ENCODE measurements around the gene TMEM101.
"Not testable (repeated sequence)": the region's sequence is repeated elsewhere in the genome, so short reads cannot be mapped to it uniquely, and the experiment has no call there.

The TMEM101 gene

DNA sequence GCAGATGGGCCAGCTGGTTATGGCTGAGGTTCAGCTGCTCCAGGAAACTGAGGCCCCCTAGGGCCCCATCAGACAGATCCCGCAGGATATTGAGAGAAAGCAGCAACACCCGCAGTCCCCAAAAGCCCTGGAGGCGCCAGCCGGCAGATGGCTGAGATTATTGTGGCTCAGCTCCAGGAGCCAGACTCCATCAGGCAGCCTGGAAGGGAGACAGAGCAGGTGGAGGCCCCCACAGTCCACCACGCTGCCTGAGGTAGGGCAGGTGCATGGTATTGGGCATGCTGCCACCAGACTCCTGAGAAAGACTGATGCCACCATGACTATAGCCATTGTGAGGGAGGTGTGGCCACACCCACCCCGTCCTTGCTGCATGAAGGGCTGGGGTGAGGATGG, 9.5 kb upstream of the TMEM101 start:
- DNase-seq (ENCODE audit: low read depth), result no peak

DNA sequence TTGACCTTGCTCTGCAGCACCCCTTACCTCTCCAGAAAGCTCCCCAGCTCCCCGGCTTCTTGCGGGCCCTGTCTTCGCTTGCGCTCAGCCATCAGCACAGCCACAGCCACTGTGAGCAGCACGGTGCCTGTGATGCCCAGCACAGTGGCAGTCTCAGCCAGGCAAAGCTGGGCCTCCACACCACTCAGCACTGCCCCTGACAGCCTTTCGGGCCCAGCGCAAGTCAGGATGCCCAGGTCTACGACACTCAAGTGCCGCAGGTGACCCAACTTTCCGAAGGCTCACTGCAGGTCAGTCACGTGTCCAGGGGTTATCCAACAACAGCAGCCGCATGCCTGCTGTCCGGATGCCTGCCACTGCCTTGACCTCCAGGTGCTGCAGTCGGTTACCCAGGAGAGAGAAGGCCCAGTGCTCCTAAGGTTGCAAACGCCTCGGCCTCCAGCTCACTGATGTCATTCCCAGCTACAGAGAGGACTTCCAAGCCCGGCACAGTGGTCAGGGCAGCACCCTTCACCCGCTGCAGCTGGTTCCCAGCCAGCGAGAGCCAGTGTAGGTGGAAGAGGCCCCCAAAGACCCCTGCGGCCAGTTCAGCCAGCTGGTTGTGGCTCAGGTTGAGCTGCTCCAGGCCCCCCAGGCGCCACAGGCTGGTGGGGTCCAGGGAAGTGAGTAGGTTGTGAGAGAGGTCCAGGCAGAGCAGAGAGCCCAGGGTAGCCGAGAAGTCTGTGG, 8.9 kb upstream of the TMEM101 start:
- no peak for DNase-seq (ENCODE audit: low read depth)

DNA sequence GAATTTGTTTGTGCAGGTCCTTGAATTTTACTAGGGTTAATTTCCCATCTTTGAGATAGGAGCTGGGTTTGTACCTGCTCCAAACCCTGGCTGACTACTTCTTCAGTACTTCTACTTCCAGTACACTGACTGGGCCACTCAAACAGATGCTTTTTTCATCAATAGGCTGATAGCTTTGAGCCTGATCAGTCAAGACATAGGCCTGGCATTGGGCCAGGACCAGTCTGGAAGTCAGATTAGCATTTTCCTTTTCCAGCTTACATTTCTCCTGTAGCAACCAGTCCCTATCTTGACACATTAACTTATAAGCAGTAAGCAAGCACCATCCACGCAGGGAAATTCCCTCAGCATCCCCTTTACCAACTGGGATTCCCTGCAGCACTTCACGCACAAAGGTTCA, 7.5 kb upstream of the TMEM101 start:
- no peak for DNase-seq (ENCODE audit: low read depth)

DNA sequence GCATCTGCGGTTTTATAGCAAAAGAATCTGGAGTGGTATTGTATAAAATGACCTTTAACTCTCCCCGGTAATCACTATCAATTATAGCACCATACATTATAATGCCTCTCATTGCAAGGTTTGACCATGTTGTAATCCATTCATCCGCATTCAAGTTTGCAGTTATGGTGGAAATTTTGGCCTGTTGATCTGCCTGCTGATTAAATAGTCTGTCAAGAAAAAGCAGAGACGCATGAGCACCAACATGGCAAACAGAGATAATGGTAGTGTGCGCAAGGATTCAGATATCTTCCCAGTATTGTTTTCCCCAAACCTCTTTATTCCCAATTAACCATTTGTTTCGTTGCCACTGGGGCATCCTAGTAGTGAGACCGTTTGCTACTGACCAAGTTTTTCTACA, 6.5 kb upstream of the TMEM101 start:
- DNase-seq (ENCODE audit: low read depth), result not testable (repeated sequence)

DNA sequence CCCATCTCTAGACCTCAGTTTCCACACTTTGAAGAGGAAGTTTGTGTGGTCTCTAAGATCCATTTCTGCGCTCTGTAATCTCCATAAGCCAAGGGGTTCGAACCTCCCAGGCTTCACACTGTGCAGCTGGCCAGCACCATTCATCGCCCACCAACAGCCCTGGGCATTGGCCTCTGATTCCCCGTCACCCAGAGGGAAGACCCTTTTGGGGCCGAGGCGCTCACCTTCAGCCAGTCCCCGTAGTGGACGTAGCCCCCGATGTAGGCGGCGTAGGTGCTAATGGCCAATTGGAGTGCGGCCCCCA, 678 bp downstream of the TMEM101 start:
- no peak for DNase-seq (ENCODE audit: low read depth)

DNA sequence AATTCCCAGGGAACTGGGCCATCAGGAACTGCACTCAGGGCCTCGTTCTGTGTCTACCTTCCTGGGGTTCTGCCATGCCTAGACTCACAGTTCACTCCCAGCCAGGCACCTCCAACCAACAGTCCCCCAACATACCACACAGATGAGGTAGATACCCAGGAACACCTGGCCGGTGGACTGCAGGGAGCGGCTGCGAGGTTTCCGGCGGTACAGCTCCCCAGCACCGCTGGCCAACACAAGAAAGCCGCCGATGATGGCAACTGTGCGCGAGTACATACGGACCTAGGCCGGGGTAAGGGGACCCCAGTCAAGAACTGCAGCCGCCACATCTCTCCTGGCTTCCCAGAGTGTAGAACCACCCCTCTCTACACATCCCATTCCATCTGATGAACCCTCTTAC, 1.9 kb downstream of the TMEM101 start:
- no peak for DNase-seq (ENCODE audit: low read depth)

DNA sequence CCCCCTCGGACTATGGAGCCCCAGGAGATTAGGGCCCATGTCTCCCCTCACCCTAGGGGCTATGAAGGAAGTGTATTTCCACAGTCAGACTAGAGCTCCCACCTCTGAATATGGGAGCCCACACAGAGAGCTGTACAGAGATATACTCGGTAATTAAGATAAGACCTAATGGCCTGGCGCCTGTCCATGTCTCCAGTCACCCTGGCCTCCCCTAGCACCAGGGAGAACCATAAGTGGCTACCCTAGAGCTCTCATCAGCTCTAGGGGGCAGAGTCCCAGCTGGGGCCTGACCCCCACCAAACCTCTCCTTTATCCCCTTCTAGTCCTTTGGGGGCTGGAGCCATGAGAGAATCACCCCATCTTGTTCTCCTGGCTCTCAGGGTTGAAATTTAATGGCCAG, 2.4 kb downstream of the TMEM101 start:
- DNase-seq (ENCODE audit: low read depth), result no peak

DNA sequence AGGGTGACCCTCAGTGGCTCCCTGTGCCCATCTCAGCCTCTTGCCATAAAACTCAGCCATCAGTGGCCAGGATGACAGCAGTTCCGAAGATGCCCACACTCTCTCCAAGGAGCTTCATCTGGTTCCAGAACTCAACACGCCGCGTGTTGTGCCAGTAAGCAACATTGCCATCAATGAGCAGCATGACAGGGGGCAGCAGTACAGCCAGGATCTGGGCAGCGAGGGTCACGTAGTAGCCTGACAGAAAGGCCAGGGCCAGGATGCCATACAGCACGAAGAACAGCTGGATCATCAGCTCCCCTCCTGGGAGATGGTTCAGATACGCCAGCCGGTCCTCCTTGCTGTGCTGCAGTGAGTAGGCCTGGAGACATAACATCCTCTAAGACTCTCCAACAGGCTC, 2.9 kb downstream of the TMEM101 start:
- no peak for DNase-seq (ENCODE audit: low read depth)

DNA sequence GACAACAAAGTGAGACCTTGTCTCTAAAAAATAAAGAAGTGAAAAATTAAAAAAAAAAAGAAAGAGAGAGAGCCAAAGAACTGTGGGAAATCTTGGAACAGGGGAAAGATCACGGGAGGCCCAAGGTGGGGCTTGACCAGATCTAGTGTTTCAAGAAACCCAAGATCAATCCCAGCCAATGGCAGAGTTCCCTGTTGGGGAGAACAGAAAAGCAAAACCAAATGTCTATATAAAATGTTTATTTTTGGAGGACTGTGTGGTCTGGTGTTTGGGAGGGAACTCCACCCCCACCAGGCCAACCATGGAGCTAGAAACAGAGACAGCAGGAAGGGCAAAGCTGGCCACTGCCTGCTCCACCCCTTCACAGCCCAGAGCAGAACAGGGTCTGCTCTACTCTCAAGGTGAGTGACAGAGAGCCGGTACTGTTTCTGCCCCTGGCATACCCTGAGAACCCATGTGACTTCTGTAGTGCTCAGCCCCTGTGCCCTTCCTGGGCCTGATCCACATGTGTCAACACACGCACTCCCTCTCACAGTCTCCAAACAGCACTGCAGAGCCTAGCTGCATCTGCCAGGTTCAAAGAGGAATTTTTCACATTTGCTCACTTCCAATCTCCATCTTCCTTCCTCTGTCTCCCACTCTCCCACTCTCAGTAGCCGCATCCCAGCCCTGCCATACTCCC, 3.7 kb downstream of the TMEM101 start:
- no peak for DNase-seq (ENCODE audit: low read depth)

DNA sequence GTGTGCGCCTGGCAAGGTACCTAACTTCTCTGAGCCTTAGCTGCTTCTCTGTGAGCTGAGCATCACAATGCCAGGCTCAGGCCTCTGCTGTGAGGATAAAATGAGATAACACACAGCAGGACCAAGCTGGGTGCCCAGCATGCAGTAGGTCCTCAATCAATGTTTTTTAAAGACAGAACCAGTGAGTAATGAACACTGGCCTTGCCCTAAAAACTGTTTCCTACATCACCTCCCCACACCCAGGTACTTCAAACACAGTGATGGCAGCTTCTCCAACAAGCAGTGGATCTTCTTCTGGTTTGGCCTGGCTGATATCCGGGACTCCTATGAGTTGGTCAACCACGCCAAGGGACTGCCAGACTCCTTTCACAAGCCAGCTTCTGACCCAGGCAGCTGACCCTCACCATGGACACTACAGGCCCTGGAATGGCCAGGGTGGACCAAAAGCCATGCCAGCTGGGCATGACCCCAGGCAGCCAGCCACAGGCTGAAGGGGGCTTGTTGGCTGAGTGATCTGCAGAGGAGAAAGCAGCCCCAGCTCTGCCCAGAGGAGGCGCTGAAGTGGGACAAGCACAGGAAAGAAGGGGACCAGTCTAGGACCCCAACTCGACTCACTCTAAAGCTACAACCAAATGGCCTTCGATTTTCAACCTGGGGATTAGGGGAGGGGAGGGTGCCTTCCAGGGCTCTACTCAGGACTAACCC, 6.4 kb downstream of the TMEM101 start:
- DNase-seq (ENCODE audit: low read depth), result no peak

DNA sequence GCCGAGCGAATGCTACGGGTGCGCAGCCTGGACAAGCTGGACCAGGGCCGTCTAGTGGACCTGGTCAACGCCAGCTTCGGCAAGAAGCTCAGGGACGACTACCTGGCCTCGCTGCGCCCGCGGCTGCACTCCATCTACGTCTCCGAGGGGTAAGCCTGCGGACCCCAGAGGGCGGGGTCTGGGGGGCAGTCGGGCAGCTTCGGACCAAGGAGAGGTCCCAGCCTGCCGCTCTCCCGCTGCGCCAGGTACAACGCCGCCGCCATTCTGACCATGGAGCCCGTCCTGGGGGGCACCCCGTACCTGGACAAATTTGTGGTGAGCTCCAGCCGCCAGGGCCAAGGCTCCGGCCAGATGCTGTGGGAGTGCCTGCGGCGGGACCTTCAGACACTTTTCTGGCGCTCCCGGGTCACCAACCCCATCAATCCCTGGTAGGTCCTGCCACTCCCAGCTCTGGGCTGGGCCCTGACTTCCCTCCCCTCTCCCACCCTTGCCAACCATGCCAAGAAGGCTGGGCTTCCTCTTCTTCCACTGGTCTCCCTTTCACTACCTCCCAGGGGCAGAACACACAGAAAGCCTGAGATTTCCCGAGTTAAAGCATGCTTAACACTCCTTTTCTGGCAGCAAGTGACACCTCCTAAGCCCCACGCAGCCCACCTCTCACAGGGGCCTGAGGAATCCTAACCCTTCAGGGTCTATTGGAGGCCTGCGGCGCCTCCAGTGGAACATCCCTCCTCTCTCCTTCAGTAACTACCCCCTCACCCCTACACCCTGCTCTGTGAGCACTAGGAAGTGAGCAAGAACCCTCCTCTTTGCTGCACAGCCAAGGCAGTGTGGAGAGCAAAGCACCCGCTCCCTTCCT, 7.2 kb downstream of the TMEM101 start:
- no peak for DNase-seq (ENCODE audit: low read depth)

DNA sequence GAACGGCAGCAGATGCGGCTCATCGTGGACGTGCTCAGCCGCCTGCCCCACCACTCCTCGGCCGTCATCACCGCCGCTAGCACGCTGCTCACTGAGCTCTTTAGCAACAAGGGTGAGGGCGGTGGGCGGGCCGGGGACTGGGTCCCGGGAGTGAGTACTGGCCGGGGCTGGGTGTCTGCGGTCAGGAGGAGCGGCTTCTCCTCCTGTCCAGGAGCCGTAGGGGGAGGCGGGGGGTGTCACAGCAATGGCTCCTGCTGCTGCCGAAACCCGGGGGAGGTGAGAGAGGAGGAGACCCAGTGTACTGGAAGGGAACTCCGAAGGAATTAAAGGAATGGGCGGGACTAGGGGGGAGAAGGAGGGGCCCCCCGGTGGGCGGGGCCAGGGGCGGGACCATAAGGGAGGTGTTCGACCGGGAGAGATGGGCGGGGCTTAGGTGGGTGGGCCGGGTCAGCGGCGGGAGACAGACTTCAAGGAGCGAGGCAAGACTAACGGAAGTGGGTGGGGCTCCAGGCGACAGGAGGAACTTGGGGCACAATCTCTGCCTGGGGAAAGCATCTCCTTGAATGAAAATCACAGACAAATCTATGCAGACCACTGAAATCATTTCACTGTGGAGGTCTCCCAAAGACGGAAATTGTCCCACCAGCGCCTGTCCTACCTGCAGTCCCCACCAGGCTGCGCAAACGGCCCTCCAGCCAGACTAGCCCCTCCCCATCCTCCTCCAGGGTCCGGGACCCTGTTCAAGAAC, 8.0 kb downstream of the TMEM101 start:
- peak; percentile 96 for DNase-seq (ENCODE audit: low read depth)

DNA sequence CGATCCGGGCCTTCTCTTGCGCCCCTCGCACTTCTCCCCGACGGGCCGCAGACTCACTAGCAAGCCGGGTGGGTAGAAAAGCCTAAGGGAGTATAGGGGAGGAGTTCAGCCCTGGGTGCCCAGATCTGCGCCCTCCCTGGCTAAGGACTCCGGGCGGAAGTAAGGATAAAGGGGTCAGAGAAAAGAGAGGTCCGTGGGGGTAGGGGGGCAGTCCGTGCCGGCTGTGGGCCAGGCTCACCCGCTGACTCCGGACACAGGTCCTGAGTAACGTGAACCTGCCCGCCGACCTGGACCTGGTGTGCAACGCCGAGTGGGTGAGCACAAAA, 8.5 kb downstream of the TMEM101 start:
- DNase-seq (ENCODE audit: low read depth), result no peak

DNA sequence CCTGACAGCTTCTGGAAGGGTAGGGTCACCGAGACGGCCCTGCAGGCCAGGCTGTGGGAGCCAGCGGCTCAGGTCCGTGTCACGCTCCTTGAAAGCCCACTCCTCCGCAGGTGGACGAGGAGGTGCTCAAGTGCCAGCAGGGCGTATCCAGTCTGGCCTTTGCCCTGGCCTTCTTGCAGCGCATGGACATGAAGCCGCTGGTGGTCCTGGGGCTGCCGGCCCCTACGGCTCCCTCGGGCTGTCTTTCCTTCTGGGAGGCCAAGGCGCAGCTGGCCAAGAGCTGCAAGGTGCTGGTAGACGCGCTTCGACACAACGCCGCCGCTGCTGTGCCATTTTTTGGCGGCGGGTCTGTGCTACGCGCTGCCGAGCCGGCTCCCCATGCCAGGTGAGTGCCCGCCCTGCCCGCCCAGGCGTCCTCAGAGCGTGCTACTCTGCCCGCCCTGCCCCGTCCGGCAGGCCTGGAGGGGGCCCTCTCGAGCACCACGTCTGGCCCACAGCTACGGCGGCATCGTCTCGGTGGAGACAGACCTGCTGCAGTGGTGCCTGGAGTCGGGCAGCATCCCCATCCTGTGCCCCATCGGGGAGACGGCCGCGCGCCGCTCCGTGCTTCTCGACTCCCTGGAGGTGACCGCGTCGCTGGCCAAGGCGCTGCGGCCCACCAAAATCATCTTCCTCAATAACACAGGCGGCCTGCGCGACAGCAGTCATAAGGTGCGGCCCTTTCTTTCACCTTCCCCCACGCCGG, 9.1 kb downstream of the TMEM101 start:
- no peak for DNase-seq (ENCODE audit: low read depth)

DNA sequence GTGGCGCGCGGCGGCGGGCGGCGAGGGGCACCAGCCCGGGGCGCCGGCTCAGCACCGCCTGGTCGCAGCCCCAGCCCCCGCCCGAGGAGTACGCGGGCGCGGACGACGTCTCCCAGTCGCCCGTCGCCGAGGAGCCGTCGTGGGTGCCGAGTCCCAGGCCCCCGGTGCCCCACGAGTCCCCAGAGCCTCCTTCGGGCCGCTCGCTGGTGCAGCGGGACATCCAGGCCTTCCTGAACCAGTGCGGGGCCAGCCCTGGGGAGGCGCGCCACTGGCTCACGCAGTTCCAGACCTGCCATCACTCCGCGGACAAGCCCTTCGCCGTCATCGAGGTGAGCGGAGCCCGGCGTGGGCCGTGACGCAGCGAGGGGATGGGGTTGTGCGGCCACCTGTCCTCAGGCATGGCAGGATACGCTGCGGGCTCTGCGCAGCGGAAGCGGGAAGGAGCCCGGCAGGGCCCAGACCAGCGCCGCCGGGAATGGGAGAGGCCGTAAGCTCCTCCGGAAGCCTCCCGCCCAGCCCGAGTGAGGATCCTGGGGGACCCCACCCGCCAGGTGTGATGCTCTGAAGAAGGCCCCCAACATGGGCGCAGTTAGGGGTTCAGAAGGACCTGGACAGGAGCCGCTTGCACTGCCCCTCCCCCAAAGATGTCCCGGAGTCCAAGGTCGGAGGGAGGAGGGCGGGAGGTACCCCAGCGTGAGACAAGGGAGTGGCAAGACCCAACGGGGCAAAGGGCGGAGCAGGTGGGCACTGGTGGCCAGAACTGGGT, 9.8 kb downstream of the TMEM101 start:
- no peak for DNase-seq (ENCODE audit: low read depth)

DNA sequence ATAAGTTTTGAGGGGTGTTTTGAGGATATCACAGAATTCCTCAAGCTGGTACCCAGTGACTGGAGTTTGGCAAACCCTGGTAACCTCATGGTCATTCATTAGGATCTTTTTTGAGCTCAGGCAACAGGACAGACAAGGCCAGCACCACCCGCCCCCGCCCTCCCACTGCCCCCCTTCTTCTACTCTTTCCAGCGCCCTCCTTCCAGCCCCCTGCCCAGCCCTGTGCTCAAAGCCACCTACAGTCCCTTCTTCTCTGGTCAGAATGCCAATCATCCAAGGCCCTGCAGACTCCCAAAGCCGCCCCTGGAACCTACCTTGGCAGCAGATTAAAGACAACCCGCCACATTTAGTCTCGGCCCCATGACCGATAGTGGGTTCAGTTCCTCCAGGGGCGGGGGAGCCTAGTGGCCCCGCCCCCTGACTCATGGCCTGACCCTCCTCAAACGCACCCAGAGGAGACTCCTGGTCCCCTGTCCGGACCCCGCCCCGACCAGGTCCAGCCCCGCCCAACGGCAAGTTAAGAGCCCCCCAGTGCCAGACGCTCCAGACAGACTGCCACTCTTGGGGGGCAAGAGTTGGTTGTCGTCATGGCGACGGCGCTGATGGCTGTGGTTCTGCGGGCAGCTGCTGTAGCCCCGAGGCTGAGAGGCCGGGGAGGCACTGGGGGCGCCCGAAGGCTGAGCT, 10.5 kb downstream of the TMEM101 start, which contains the start of gene NAGS:
NAGS (plus strand) TSS at position 546 of the 684 bp plus-strand sequence; CDS start at position 588, 42 bp downstream.
- no peak for DNase-seq (ENCODE audit: low read depth)

DNA sequence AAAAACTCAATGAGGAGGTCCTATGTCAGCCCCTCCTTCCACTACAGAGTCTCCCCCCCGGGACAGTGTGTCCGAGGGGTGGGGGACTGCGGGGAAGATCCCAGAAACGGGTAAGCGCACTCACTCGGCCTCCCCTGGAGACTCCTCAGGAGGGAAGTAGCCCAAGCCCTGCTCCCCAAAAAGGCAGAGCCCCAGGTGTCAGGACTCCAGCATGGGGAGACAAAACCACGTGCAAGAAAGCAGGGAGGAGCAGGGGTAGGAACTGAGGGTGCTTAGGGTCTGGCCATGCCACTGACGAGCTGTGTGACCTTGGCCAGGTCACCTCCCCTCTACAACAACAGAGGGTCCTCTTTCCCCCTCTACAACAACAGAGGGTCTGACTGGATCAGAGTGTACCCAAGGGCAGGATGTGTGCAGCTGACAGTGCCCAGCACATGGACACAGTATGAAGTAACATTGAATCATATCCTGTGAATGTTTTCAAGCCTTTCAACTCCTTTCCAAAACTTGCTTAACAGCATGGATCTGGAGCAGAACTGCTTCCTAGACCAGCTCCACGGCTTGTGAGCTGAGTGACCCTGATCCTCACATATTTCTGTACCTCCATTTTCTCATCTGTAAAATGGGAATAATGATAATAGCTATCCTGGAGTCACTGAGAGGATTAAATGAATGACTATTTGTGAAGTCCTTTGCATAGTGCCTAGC, 12.5 kb downstream of the TMEM101 start:
- DNase-seq (ENCODE audit: low read depth), result no peak

DNA sequence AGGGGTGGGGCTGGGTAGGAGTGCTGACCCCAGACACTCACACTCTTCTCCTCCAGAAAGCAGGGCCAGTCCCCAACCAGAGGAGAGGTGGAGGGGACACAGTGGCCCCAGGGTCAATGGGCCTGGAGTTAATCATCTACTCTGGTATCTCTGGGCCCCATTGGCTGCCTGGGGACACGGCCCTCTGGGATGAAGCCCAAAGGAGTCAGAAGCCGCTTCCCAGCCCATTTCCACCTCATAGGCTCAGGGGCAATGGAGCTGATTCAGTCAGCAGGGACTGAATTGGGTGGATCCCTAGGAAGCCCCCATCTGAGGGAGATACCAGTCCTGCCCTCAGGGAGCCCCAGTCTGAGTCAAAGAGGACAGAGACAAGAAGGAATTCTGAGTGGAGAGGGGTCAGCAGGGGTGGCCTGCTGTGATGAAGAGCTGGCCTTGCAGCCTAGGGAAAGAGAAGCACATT, 13.3 kb downstream of the TMEM101 start:
- DNase-seq (ENCODE audit: low read depth), result no peak

Data from T follicular helper cell (primary cell).